ENCODE results near the gene TMEM132D. TPM values are rescaled to one million over a fixed set of nuclear protein-coding genes. Genes with fewer than 3 reads are reported as not detected.
"Not testable (repeated sequence)": the region's sequence is repeated elsewhere in the genome, so short reads cannot be mapped to it uniquely, and the experiment has no call there.

TMEM132D gene
- polyA plus RNA-seq, 4 donors: 1.3 to 3.5 (median 1.7) TPM

DNA sequence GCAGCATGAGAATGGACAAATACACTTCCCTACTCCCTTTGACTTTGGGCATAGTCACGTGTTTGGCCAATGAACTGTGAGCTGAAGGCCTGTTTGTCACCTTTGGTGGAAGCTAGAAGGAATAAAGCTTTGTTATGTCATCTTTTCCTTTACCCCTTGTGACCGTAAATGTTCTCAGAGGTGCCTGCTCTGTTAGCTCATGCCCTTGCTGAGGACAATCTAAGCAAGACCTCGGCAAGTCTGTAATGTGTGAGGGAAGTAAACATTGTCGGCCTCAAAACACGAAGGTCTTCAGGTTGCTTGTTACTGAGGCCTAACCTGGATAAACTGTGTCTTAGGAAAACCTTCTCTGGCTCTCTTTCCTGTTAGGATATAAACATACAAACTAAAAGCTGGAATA lies 354.2 kb downstream of the TMEM132D start:
- no peak for DNase-seq (ENCODE audit: low read depth in 4 of 4, low spot score in 3 of 4)

DNA sequence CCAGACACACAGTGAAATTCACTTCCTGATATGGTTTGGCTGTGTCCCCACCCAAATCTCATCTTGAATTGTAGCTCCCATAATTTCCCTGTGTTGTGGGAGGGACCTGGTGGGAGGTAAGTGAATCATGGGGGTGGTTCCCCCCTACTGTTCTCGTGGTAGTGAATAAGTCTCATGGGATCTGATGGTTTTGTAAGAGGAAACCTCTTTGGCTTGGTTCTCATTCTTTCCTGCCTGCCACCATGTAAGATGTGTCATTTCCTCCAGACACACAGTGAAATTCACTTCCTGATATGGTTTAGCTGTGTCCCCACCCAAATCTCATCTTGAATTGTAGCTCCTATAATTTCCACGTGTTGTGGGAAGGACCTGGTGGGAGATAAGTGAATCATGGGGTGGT lies 354.8 kb downstream of the TMEM132D start:
- not testable (repeated sequence) for DNase-seq (ENCODE audit: low read depth in 4 of 4, low spot score in 3 of 4)

DNA sequence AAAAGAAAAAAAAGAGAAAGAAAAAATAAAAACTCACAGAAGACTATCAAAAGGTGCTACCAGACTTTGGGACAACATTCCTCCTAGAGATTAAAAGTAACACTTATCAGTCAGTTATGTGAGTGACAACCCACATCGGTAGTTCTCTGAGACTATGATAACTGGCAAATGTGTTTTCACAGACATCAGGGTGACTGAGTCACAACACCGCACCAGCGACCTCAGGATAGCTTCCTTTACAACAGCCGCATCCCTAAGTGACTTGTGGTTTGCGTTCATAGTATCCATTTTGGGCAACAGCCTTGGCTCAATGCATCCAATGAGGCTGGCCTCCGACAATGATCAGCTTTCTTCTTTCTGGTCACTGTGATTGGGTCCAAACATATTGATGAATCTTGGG lies 359.1 kb downstream of the TMEM132D start:
- no peak for DNase-seq (ENCODE audit: low read depth in 4 of 4, low spot score in 3 of 4)

DNA sequence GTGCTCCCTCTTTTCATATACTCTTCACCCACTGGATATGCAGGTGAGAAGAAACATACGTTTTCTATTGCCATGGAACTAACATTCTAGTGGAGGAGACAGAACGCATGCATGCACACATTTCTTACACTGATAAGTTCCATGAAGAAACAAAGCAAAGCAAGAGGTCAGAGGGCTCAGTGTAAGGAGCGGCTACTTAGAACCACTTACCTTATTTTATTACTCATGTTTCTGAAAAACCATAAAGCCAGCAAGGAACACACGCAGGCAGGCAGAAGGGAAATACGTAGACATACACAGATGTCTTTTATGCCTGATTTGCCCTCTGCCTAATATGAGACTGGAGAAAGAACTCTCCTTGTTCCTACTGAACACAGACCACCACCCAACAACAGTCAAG lies 362.9 kb downstream of the TMEM132D start:
- no peak for DNase-seq (ENCODE audit: low read depth in 4 of 4, low spot score in 3 of 4)

DNA sequence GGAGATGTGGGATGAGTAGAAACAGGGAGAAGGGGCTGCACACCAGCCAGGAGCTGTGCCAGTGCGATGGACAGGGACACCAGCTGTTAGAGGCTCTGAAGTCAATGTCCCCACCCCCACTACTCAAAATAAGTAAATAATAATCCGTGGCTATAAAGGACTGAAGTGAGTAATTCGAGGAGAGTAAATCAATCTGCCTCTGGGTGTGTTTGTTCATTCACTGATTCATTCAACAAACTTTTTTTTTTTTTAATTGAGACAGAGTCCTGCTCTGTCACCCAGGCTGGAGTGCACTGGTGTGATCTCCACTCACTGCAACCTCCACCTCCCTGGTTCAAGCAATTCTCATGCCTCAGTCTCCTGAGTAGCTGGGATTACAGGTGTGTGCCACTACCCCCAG lies 363.6 kb downstream of the TMEM132D start:
- DNase-seq (ENCODE audit: low read depth in 4 of 4, low spot score in 3 of 4): no peak

DNA sequence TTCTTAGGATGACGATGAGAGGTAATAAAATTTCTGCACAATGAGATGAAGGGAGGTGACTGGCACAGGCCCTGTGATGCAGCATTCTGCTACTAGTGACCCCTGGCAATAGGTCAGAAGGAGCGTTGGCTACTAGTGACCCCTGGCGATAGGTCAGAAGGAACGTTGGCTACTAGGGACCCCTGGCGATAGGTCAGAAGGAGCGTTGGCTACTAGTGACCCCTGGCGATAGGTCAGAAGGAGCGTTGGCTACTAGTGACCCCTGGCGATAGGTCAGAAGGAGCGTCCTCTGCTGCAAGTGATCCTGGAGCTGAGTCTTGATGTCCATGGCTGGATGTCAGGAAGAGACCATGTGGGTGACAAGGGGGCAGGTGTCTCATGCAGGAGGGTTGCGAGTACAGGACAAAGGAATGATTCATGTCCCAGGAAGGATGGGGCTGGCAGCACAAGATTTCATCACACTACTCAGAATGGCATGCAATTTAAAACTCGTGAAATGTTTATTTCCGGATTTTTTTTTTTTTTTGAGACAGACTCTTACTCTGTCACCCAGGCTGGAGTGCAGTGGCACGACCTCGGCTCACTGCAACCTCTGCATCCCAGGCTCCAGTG lies 365.0 kb downstream of the TMEM132D start:
- not testable (repeated sequence) for DNase-seq (ENCODE audit: low read depth in 4 of 4, low spot score in 3 of 4)

DNA sequence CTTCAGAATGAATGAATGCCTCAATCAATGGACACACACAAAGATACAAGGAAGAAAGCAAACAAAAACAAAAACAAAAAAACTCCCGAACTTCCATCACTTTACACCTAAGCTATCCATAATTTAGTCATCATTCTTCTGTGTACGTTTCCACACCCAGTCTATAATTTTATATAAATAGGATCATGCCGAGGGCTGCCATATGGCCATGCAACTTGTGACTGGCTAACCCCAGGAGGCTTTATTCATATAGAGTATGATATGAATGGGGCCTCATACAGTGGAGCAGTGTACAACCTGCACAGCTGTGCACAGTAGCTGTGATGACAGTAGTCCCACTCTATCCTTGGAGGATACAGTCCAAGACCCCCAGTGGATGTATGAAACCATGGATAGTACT lies 365.7 kb downstream of the TMEM132D start:
- DNase-seq (ENCODE audit: low read depth in 4 of 4, low spot score in 3 of 4): no peak

DNA sequence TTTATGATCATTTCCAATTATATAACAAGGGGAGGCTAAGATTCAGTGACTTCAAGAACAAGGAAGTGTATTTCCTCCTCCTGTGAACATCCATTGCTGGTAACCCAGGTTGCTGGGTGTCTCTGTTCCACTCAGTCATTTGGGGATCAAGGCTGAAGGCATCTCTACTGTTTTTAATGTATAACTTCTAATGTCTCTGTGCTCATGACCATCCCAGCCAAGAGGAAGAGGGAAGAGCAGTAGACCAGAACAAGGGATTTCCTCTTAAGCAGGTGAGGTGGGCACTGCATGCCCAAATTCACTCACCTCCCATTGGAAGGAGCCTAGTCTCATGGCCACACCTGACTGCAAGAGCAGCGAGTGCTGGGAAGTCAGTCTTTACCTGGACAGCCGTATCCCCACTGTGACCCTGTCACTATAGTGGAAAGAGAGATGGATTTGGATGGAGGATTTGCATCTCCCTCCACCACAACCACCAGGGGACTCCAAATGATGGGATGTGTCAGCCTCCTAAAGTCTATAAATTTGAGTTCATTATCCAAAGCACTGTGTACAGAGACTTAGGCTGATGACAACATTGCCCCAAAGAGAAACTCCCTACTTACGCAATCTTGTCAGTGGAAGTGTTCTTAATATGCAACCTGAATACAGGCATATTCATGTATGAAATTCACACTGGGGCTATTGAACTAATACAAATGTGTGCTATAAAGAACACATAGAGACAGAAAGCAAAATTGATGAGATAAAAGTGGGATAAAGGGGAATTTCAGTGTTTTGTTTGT lies 368.7 kb downstream of the TMEM132D start:
- DNase-seq (ENCODE audit: low read depth in 4 of 4, low spot score in 3 of 4): no peak

DNA sequence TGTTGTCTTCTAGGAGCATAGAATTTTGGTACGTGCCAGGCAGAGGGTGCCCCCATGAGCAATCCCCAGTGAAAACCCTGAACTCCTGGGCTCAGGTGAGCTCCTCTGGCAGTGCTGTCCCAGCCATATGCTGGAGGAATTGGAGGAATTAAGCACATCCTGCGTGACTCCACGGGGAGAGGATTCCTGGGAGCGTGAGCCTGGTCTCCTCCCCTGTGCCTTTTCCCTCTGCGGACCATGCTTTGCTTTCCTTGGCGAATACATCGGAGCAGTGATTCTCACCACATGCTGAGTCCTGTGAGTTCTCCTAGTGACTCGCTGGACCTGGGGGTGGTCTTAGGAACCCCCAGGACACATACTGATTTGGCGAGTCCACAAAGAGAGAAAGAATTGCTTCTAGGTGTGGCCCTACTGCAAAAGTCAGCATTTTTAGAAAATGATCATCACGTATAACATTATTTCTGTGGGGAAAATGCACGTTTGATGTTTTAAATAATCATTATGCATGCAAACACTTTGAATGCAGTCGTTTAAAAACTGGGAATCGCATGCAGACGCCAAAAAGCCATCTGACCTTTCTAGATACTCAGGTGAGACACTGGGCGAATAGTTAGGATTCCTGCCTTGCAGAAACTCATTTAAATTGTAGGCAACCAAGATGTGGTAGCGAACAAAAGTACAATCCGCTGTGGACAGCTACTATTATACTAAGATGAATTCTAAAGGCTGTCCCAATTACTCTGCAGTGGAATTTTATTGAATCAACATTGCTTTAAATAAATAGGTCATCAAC lies 370.9 kb downstream of the TMEM132D start:
- DNase-seq (ENCODE audit: low read depth in 4 of 4, low spot score in 3 of 4): no peak

DNA sequence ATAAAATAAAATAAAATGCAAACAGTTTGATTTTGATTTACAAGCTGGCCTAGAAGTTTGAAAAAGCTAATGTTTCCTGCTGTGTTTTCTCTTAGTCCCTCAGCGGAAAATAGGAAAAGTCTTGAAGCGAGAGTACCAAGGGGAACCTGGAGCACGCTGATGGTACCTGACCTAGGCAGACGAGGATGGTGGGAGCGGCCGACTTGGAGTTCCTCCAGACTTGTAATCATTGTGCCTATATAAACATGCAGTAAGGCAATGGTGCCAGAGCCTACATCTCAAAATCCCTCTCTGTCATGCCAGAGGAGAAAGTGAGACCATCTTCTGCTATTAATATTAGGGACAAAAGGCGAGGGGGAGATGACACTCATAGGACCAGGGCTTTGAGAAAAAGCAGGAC lies 371.7 kb downstream of the TMEM132D start:
- DNase-seq (ENCODE audit: low read depth in 4 of 4, low spot score in 3 of 4): no peak

DNA sequence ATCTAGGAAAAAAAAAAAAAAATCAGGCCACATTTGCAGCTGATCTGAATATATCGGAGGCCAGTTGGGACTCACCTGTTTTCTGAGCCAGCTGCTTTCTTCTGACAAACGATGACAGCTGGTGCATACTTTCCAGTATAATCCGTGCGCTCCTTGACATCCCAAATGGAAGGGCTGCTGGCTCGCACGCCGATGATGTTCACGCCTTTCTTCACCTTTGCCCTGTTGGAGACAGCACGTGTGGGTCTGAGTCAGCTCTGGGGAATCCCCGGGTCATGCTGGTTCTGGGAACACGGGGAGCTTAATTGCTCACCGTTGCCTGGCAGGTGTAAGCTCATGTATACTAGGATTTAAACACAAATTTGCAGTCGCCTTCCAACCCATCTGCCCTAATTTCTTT lies 372.8 kb downstream of the TMEM132D start:
- no peak for DNase-seq (ENCODE audit: low read depth in 4 of 4, low spot score in 3 of 4)

DNA sequence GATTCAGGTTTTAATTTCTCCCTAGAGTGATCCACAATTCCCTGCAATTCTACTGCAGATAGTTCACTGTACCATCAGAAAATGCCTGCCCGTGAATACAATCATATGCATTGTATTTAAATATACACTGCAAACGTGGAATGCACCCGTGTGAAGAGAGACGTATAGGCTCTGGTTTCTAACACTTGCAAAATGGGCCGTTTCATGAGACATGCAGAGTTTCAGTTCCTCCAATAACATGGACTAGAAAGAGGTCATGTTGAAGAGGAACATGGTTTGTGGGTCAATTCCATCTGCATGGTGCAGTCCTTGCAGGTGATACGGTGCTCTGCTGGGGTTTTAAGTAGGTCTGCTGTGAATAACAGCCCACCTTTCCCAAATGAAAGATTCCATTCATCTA lies 373.3 kb downstream of the TMEM132D start:
- DNase-seq (ENCODE audit: low read depth in 4 of 4, low spot score in 3 of 4): no peak

DNA sequence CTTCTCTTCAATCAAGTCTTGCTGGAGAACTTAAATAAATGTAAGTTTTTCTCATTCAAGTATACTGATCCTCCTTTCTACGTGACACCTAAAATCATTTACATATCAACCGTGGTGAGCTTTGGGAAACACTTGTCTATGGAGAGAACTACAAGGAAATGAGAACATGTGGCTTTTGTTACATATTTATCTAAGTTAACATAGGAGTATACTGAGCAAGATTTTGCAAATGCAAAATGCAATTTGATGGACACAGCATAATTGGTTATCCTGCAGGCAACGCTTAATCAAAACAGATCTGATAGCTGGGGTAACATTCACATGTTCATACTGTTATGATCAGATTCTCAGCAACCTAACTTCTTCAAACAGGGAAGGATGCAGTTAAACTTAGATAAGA lies 376.3 kb downstream of the TMEM132D start:
- DNase-seq (ENCODE audit: low read depth in 4 of 4, low spot score in 3 of 4): no peak

DNA sequence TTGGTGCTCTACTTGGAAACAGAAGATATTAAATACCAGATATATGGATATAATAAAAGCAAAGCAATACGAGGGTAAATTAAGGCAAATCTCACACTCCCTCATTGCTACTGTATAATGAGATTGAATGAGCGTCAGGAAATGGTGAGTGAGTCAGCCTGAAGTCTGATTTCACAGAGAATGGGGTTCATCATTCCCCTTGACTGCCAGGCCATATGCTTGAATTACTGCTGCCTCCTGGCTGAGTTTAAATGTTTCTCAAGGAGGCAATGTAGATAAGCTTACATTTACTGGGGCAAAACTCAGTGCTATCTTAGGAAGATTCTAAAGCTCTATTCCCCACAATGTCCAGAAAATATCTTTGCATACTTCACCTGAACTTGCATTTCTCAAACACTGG lies 380.2 kb downstream of the TMEM132D start:
- no peak for DNase-seq (ENCODE audit: low read depth in 4 of 4, low spot score in 3 of 4)

DNA sequence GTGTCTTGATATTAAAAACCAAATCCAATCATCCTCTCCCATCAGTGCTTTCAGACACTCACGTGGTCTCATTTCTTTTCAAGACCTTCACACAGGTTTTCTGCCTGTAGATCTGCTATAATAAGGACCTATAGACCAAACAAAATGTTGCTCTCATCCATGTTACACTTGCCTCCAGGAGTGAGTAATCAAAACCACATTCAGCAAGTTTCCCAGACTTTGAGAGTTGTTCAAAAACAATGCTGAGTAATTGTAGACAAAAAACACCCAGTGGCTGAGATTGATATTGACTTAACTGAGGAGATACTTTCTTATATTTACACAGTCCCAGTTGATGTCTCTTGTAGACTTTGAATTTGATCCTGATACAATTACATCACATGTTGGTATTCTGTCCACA lies 383.1 kb downstream of the TMEM132D start:
- DNase-seq (ENCODE audit: low read depth in 4 of 4, low spot score in 3 of 4): no peak

DNA sequence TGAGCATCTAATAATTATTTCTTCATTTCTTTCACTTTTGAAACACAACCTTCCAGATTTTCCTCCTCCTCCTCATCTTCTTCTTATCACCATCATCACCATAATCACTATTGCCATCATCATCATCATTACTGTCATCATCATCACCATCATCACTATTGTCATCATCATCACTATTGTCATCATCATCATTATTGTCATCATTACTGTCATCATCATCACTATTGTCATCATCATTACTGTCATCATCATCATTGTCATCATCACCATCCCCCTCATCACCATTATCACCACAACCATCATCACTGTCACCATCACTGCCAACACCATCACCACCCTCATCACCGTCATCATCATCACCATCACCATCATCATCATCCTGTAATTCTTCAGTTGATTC lies 400.0 kb downstream of the TMEM132D start:
- no peak for DNase-seq (ENCODE audit: low read depth in 4 of 4, low spot score in 3 of 4)

DNA sequence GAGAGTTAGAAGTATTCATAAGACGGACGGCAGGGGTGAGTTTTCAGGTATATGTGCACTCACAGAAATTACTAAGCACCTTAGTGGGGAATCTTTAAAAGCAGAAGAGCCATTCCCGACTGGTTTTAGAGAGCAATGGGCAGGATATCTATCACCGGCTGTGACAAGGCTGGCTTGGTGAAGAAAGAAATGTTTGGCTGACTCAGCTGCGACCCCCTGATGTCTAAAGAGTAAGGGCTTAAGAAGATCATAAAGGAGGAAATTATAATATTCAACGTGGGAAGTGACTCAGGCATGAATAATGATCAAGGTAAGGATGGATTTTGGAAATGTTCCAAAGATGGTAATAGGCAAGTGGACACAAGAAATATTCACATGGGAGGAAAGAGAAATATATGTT lies 407.6 kb downstream of the TMEM132D start:
- no peak for DNase-seq (ENCODE audit: low read depth in 4 of 4, low spot score in 3 of 4)

DNA sequence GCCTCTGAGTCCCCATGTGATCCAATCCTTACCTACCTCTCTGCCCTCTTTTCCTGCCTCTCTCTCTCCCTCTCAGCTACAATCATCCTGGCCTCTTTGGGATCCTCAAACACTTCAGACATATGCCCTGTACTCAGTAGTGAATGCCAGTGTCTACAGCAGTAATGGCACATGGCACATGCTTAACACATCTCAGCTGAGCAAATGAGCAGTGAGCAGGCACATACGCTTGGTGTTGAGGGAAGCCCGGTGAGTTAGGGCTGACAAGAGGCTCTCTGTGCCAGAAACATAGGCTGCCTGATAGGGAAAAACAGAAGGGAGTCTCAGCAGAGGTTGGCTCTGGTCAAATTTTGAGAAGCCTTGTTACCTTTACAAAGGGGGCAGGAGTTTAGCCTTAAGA lies 409.1 kb downstream of the TMEM132D start:
- DNase-seq (ENCODE audit: low read depth in 4 of 4, low spot score in 3 of 4): no peak

DNA sequence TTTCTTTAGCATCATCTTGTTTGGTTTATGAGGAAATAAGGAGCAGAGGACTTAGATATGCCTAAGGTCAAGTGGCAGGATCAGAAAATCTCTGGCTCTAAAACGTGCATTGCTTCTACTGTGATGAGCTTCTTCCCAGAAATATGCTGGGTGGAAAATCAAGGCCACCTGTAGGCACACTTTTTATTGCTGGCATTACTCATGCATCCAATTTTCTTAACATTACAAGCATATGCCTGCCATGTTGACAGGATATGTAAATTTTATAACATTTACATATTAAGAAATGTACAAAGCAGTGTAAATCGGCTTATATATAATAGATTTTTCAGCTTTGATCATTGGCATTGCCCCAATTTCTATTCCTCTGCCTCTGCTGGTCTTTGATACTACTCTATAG lies 409.6 kb downstream of the TMEM132D start:
- DNase-seq (ENCODE audit: low read depth in 4 of 4, low spot score in 3 of 4): no peak

DNA sequence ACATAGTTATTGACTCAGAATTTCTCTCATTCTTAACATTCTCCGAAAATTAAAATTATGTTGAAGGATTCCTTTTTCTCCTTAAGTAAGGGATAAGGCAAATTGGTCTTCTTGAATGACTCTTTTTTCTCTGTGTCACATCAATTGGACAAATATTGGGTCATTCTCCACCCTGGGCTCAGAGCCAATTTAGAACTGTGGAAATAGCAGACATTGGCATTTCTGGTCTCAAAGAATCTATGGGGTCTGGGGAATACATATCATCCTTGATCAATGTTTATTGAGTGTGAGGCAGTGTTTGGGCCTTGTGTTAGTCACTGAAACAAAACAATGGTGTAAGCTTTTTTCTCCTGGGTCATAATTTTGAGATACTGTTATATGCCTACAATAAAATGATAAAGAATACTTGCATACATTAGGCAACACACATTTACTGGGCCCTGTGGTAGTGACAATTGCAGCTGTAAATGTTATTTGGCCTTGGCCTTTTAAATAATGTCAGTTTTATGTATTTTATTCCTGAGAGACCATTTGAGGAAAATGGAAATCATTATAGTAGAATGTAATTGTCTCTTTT lies 414.6 kb downstream of the TMEM132D start:
- DNase-seq (ENCODE audit: low read depth in 4 of 4, low spot score in 3 of 4): no peak

DNA sequence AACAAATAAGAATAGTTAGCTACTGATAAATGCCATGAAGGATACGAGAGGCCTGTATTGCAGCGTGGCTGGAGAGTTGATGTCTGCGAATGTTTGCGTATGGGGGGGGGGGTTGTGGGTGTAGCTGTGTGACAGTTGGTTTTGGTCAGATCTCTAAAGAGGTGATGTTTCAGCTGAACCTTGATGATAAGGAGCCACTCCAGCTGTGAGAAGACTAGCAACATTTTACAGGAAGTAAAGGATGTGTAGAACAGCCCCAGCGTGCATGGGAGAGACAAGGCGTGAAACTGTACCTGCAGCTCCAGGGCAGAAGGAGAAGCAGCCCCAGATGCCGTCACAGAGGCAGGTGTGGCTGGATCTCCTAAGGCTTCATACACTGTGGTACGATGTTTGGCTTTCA lies 416.9 kb downstream of the TMEM132D start:
- DNase-seq (ENCODE audit: low read depth in 4 of 4, low spot score in 3 of 4): no peak
